Hippocampal formation (tissue), 2 donors: ENCODE measurements around the gene SLC39A3.

Source experiments
- DNase-seq, 2 donors: peaks; one replicate each; lab custom pipeline; 2025; lab: John Stamatoyannopoulos, UW

The SLC39A3 gene

DNA sequence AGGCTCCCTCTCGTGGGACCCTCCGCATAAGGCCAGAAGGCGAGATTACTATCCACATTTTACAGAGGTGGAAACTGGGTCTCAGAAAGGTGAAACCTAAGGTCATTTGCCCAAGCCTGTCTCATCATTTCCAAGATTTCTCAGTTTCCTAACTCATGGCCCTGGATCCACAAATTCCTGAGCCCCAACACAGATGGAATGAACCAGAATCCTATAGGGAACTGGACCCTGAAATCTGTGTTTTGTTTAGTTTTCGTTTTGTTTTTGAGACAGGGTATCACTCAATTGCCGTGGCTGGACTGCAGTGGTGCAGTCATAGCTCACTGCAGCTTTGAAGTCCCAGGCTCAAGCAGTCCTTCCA is 36.8 kb downstream of the SLC39A3 start:
- DNase-seq = no peak

DNA sequence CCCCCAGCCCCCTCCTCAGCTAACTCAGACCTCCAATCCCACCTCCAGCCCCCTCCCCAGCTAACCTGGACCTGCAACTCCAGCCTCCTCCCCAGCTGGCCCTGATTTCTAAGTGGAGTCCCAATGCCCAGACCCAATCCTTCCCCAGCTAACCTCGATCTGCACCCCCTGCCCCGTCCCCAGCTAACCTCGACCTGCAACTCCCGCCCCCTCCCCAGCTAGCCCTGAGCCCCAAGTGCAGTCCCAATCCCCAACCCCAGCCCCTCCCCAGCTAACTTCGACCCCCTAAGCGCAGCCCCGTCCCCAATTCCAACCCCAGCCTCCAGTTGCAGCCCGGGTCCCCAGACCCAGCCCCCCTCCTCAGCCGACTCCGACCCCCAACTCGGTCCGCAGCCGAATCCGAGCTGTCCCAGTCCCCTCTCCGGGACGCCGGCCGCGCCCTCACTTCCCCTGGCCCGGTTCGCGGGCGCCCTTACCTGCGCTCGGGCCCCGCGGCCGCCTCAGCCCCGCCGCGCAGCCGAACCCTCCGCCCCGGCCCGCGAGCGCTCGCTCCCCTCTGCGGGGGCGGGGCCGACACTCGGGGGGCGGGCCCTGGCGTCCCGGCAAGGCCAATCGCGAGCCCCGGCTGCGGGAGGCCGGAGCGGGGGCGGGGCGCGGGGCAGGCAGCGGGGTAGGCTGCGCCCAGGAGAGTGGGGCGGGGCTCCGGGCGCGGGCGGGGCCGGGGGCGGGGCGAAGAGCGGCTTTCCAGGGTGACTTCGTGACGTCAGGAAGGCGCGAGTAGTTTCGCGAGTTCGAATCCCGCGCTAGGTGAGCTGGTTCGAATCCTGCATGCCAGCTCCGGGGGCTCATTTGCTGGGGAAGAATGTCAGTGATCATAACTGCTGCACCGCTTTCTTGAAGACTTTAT is 37.4 kb downstream of the SLC39A3 start, which contains the start of gene GNG7:
TSS of gene GNG7 (minus strand) at position 525 of the 907 bp plus-strand sequence. CDS start 182,006 bp downstream, outside the sequence.
- DNase-seq = peak; percentile 88 to 92

DNA sequence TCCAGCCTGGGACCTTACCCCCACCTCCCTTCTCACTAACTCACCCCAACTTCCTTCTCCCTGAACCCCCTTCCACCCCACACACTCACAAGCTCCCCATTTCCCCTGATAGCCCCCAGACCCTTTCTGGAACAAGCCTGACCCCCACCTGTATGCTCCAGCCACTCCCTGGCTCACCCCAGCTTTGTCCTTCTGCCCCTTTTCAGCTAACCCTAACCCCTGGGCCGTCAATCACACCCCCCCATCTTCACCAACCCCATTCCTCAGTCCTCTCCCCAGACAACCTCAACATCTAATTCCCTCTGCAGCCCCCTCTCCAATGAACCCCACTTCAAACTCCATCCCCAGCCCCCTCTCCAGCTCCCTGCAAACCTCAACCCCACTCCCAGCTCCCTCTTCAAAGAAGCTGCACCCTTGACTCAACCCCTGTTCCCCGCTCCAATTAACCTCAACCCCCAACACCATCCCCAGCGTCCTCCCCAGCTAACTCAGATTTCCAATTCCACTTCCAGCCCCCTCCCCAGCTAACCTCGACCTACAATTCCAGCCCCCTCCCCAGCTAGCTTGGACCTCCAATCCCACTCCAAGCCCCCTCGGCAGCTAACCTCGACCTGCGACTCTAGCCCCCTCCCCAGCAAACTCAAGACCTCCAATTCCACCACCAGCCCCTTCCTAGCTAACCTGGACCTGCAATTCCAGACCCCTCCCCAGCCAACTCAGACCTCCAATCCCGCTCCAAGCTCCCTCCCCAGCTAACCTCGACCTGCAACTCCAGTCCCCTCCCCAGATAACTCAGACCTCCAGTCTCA is 38.3 kb downstream of the SLC39A3 start:
- no peak for DNase-seq

DNA sequence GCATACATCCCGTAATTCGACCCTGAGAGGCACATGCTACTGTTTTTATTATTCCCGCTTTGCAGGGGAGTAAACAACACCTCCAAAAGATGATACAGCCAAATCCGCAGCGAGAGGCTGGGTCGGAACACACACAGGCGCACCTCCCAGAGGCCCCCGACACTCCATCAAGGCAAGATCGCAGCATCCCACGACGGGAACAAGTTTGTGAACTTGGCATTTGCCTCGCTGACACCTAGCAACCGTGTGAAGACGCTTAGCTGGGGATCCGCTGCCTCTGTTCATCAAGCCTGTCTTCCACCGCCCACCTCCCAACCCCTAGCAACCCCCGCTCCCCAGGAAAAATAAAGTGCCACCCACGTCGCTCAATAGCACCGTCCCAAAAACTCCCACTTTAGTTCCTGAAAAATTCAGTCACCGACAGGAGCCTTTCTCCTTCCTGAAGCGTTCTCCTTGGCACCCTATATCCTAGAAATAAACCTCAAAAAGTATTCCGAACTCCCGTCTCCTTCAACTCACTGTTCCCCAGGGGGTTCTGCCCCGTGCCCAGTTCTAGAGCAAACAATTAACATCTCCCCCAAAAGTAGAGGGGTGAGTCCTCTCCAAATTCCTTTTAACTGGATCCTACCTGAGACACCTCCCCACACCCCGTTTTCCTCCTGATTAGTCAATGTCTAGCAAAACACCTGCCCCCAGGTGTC is 39.0 kb downstream of the SLC39A3 start:
- DNase-seq = no peak

DNA sequence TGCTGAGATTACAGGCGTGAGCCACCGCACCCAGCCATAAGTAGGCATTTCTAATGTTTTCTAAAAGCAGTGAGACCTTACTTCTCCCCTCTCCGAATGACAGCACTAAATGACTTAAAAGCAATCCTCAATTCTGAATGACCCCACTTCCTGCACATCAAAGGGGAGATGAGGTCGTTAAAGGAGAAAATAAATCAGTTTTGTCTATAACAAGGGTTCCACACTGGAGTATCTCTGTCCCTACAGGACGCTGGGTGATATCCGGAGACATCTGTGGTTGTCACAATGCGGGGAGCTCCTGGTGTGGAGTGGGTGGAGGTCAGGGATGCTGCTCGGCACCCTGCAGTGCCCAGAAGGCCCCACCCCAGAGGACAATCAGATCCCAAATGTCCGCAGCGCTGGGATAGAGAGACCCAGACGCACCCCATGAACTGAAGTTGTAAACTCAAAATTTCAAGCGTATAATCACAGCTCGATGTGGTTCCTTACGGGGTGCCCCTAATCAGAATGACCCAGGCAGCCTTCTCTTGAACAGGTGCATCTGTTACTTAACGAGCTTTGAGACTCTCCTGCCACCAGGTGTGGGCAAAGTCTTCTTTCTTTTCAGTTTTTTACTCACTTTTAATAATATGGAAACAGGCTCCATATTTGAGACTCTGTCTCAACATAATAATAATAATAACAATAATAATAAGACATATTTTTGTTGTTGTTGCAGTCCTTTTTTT is 40.2 kb downstream of the SLC39A3 start:
- DNase-seq = no peak

DNA sequence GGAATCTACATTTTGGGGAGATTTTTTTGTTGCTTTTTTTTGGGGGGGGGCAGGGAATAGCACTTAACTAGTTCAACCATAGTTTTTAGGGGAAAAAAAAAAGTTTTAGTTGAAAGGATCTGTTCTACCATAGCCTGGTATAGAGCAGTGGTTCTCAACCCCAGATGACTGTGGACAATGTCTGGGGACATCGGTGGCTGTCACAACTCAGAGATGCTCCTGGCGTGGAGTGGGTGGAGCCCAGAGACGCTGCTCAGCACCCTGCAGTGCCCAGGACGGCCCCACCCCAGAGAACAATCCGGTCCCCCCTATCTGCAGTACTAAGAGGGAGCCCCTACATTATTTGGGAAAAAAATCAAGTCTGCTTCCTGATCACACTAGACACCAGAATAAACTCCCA is 45.6 kb downstream of the SLC39A3 start:
- DNase-seq = no peak

DNA sequence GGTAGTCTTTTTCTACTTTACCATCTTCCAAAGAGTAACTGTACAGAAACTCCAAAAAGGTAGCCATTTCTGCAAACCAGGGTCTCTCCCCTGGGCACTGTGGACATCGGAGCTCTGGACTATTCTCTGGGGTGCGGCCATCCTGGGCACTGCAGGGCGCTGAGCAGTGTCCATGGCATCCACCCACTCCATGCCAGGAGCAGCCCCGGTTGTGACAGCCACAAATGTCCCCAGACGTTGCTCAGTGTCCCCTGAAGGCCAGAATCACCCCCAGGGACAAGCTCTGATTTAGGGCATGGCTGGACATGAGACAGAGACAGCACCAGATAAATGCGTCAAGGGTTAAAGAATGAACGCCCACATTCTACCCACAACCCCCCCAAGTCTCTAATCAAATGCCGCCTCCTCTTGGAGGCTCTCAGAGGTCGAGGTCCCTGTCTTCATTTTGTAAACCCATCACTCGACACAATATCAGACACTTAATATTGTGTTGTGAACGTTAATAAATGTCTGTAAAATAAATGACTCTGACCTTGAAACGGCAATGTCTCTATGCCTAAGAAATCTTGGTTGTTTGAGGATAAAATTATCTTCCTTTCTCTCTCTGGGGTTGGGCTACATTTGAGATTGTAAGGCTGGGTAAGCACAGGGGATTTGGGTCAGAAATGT is 46.2 kb downstream of the SLC39A3 start:
- no peak for DNase-seq

DNA sequence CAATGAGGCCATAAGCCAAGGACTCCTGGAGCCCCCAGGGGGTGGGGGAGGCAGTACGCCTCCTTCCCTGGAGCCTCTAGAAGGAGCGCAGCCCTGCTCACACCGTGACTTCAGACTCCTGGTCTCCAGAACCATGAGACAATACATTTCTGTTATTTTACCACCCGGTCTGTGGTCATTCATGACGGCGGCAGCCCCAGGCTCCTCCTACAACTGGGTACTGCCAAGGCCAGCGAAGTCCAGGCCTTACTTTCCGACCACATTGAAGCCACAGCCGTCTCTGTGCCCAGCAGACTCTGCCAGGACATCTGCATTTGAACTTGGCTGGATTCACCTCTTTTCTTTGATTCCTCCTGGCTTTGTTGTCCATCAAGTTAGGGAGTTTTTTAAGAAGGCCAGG is 47.9 kb downstream of the SLC39A3 start:
- DNase-seq = peak; percentile 79 to 81

DNA sequence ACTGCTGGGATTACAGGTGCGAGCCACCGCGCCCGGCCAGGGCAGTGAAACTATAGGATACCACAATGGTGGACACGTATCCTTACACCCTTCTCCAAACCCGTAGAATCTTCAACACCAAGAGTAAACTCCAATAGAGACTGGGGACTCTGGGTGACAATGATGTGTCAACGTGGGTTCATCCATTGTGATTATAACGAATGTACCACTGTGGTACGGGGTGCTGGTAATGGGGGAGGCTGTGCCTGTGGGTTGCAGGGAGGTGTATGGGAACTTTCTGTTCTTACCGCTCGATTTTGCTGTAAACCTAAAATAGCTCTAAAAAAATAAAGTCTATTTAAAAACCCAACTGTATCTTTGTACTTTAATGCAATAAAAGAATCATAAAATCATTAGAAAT is 49.0 kb downstream of the SLC39A3 start:
- no peak for DNase-seq

DNA sequence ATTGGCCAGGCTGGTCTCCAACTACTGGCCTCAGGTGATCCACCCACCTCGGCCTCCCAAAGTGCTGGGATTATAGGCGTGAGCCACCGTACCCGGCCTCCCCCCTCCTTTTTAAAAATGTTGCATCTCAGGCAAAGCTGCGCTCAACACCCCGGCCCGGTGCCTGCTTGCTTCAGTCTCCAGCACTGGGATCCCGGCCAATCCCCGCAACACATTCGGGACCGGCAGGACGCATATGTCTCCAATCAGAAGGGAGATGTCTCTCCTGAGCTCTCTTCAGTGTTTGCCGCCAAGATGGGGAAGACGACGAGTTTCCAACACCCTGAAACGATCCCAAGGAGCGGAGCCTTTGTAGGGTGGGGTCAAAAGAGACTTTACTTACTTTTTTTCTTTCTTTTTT is 53.5 kb downstream of the SLC39A3 start:
- DNase-seq = no peak

DNA sequence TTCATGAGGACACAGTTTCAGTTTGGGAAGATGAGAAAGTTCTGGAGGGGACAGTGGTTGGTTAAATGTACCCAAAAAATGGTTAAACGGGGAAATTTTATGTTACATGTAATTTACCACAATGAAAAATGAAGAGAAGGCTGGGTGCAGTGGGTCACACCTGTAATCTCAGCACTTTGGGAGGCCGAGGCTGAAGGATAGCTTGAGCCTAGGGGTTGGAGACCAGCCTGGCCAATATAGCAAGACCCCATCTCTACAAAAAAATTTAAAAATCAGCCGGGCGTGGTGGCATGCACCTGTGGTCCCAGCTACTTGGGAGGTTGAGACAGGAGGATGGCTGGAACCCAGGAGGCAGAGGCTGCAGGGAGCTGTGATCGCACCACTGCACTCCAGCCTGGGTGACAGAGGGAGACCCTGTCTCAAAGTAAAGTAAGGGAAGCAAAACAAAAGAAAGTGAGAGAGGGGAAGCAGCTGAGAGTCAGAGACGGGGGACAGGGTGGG is 54.6 kb downstream of the SLC39A3 start:
- DNase-seq = no peak

DNA sequence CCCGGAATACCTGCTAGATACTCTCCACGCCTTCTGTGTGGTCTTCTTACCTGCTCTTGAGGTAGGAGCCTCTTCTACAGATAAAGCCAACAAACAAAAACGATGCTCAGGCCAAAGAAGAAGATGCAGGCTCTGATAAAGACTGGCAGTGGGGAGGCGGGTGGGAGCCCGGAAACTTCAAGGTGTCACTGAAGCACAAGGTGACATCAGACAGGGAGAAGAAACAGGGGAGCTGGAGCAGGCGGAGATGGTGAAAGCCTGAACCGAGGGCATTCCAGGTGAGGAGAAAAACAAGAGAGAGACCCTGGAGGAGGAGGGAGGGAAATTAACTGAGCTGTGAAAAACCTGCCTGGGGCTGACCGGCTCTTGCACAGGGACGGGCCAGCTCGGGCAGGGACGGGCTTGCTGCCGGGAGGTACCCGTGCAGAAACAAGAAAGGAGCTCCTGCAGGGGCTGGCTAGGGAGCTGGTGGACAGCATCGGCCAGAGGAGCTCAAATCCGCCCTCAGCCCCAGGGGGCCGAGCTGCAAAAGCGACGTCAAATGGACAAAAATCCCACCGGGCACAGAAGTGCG is 56.3 kb downstream of the SLC39A3 start:
- no peak for DNase-seq
